ENCODE data around the gene COA3.

DNA sequence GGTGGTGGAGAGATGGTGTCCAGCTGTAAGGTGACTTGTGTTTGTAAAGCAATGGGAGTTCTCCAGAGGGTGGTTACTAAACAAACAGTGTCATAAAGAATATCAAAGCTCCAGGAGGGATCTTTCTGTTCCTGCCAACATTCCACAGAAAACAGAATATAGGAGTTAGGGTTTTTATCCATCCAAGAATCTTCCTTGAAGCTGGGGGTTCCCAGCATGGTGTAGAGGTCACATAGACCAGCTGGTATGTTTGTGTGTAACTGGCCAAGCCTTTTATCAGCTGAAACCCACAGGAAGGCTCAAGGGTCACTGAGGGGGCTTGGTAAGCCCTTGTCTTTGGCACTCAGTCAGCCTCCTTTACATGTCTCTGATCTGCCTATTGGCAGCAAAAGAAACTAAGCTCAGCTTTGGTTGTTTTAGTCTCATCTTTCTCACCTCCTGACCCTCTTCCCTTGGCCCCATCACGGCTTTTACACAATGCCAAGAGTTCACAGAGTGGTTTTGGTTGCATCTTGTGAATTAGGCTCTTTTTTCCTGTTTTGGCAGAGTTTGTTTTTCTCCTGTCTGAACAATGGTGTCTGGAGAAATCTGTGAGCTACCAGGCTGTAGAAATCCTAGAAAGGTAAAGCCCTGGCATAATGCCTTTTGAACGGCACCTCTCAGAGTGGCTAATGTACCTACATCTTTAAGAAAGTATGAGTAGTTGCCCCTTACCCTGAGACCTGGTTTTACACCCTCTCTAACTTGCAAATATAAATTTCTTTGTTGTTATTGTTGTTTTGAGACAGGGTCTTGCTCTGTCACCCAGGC, 4.8 kb upstream of the COA3 start:
- no peak for TF ChIP-seq POLR2A (IDR thresholded peaks at IDR 0.05)
- TF ChIP-seq, protein P1, sequence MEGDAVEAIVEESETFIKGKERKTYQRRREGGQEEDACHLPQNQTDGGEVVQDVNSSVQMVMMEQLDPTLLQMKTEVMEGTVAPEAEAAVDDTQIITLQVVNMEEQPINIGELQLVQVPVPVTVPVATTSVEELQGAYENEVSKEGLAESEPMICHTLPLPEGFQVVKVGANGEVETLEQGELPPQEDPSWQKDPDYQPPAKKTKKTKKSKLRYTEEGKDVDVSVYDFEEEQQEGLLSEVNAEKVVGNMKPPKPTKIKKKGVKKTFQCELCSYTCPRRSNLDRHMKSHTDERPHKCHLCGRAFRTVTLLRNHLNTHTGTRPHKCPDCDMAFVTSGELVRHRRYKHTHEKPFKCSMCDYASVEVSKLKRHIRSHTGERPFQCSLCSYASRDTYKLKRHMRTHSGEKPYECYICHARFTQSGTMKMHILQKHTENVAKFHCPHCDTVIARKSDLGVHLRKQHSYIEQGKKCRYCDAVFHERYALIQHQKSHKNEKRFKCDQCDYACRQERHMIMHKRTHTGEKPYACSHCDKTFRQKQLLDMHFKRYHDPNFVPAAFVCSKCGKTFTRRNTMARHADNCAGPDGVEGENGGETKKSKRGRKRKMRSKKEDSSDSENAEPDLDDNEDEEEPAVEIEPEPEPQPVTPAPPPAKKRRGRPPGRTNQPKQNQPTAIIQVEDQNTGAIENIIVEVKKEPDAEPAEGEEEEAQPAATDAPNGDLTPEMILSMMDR (IDR thresholded peaks at IDR 0.05): no peak
